Panc1 (cell line): ENCODE data around the gene FHIT.

ENCODE experiments used
- CTCF ChIP-seq: fragments of 450-650 bp; IDR thresholded peaks from 2 replicates; pipeline ENCODE4 v1.5.1; 2017; ENCODE audit warnings: mild to moderate bottlenecking
- POLR2AphosphoS5 ChIP-seq: IDR thresholded peaks from 2 replicates; pipeline ENCODE4 v1.6.1; 2012; ENCODE audit warnings: mild to moderate bottlenecking, low read depth, low read length, moderate library complexity

- TF ChIP-seq CTCF (no peak), POLR2AphosphoS5 (no peak)
Observed at GRCh38 chr3:60456180-60456579, 795.1 kb downstream of the FHIT start.
